GM18907 (cell line): ENCODE results near the gene SERPINA1.

ENCODE experiments used
- ATAC-seq: cut with Tn5 transposase; IDR thresholded peaks from one replicate; pipeline ENCODE4 v1.9.1; 2021; ENCODE audit warnings: mild to moderate bottlenecking, moderate library complexity; ENCODE audit not compliant: unreplicated experiment

SERPINA1 gene

DNA sequence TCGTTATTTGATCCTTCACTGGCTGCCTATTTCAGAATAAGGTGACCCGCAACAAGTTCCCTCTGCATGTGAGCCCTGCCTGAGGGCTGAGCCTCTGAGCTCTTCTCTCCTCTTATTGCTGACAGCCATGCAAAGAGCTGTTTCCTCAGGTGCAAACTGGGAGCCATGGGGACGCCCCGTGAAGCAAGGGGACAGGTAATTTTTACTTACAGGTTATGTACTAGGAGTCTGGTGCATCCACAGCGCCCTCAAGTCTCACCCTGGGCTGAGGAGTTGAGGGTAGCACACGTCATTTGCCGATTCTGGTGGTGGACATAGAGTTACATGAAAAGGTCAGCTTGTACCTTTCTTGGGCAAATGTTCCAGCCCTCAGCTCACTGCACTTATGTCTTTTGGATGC lies 39.1 kb downstream of the SERPINA1 start:
- ATAC-seq, result no peak

DNA sequence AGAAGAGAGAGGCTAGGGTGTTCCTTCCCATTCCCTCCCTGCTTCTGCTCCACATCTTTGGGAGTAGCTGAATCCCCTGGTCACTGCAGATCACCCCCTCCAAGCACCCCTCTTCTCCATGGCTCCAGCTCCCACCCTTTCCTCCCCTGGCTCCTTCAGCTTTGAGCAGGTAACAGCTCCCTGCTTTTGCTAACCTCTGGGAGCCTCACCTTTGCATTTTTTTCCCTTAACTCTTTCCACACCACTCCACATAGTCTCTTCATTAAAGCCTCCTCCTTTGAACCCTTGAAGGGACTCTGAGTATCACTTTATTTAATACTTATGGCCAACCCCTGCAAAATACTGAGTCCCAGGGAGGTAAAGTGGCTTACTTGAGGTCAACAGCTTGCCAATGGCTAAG lies 39.6 kb downstream of the SERPINA1 start:
- no peak for ATAC-seq

DNA sequence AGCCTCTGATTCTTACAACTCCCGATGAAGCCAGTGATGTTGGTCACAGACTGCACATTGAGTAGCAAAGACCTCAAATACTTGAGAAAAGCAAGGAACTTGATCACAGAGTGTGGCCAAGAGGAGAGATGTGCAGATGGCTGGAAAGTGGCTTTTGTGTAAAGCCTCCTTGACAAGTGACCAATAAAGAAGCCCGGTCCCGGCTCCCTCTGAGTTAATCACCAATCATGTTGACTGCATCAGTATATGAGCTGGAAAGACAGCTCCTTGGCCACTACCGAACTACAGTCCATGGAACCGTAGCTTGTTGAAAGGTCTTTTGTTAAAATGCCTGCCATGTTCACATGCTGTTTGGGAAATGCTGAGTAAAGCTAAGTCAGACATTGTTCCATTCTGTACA lies 41.6 kb downstream of the SERPINA1 start:
- ATAC-seq, result no peak

DNA sequence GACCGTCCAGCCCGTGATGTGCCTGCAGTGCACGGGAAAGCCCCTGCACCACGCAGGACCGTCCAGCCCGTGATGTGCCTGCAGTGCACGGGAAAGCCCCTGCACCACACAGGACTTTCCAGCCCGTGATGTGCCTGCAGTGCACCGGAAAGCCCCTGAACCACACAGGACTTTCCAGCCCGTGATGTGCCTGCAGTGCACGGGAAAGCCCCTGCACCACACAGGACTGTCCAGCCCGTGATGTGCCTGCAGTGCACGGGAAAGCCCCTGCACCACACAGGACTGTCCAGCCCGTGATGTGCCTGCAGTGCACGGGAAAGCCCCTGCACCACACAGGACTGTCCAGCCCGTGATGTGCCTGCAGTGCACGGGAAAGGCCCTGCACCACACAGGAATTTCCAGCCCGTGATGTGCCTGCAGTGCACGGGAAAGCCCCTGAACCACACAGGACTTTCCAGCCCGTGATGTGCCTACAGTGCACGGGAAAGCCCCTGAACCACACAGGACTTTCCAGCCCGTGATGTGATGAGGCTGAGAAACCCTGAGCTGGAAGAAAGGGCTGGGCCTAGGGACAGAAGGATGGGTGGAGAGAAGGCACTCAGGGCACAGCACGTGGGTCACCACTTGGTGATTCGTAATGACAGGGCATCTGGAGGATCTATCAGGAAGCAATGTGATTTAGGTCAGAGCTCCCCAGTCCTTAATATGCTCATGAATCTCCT lies 42.2 kb downstream of the SERPINA1 start:
- ATAC-seq, result peak; percentile 78

DNA sequence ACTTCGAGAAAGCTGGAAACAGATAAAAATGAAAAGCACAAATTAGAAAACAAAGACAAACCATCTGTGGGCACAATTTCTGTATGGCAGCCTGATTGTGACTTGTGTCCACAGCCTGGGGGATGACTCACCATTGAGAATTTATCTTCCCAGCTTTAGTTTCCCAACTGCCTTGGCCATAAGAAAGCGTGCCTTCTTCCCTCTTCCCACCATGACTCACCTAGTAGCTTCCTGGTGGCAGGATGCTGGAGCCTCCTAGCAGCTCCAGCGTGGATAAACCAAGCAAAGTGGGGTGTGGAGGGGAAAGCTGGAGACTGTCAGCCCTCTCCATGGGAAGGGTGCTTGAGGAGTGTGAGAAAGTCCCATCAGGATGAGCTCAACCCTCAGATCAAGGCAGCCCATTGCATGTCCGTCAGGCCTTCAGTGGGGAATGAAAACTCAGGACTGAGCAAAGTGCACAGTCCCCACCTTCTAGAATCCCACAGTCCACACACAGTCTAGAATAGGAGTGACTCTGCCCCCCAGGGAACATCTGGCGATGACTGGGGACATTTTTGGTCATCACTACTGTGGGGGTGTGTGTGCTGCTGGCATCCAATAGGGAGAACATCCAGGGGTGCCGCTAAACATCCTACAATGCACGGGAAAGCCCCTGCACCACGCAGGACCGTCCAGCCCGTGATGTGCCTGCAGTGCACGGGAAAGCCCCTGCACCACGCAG lies 42.9 kb downstream of the SERPINA1 start:
- no peak for ATAC-seq

DNA sequence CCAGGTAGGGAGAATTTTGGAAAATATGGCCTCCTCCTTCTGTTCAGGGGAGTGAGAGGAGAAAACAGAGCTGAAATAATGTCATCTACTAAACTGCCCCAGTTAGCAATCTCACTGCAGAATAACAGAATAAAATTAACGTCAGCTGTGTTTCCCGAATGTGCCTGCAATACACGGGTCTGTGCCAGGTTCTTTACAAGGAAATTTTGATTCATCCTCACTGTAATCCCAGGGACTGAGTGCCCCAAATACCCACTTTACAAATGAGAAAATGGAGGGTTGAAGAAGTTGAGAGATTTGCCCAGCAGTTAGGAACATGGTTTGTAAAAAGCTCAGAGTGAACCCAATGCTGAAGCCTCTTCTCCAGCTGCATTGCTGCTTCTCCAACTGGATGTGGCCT lies 44.0 kb downstream of the SERPINA1 start:
- no peak for ATAC-seq

DNA sequence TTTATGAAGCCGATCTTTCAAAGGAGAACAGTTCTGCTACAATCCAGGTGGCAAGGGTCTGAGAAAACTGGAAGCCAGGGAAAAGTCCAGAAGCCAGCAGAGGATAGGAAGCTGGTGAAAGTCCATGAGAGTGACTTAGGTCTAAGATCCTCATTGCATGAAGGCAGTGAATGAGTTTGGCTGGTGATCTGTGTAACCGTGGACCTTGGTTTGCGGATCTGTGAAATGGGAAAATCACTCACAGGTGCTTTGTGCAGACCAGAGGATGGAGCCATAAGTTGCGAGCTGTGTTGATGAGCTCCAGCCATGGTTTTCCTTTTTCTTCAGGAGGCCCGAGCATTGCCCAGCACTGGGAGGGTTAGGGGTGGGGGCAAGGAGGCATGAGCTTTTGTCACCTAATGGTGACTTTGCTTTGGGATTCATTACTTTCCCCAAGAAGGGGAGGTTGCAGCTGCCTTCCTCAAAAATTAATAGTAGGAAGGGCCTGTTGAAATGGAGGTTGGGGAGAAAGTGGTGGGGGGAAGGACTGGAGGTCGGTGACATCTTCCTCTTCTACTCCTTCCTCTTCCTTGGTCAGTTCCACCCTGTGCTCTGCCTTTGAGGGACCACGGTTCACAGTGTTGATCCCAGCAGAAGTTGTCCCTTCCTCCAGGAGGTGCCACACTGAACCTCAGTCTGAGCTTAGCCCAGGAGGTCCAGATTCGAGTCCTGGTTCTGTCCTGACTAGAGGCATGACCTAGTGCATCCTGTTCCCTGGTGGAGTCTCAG lies 45.0 kb downstream of the SERPINA1 start:
- ATAC-seq, result no peak

DNA sequence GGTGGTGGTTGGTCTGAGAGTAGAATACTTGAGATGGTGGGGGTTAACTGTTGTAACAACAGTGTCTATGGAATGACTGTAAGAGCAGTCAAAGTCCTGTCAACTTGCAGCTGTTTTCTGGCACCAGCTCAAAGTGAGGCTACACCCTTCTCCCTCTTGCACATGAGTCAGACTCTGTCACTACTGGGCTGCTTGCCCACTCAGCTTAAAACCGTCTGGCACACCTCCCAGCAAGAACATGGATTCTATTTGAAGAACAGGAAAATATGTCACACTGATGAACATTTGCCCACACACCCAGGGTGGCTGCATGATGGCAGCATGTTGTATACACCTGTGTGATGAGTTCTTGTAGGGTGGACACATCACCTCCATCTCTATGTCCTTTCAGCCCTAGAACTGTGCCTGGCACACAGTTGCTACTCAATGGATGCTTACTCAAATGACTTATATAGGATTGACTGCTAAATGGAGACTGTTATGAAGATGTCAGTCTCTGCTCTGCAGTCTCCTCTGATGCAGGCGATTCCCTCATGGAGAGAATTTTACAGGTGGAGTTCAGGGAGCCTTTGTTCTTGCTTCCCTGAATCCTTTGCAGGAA lies 46.0 kb downstream of the SERPINA1 start:
- ATAC-seq, result no peak

DNA sequence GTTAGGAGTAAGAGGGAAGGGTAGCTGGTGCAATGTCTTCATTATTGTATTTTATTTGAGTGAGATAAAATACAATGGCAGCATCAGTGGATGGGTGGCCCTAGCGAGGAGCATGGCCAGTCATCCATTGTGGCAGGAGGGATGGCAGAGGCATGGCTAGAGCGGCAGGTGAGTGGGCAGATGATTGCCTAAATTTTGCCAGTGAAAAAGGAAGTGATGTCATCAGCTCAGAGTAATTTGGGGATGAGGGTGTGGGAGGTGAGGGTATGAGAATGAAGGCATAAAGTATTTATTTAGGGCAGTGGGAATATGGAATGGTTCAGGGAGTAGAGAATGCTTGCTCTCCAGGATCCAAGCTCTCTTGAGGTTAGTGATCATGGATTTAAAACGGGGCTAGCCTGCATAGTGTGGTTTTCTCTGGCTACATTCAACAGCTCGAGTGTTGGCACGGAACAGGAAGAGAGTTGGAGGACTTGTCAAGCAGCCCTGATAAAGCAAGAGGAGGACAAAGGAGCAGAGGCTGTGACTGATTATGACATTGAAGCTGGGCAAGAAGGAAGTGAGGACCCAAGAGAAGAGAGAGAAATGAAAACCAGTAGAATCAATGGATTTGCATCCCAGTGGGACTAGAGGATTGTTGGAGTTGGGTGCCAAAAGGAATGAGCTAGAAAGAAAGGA lies 46.6 kb downstream of the SERPINA1 start:
- ATAC-seq, result no peak

DNA sequence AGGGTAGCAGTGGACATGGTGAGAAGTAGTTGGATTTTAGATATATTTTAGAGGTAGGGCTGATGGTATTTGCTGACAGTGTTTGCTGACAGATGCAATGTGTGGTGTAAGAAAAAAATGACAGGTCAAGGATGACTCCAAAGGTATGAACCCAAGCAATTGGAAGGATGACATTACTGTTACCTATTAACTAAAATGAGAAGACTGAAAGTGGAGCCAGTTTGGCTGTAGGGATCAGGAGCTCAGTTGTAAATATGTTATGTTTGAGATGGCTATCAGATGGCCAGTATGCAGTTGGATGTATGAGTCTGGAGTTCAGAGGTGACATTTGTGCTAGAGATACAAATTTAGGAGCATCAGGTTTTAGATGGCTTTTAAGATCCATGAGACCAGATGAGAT lies 47.9 kb downstream of the SERPINA1 start:
- no peak for ATAC-seq

DNA sequence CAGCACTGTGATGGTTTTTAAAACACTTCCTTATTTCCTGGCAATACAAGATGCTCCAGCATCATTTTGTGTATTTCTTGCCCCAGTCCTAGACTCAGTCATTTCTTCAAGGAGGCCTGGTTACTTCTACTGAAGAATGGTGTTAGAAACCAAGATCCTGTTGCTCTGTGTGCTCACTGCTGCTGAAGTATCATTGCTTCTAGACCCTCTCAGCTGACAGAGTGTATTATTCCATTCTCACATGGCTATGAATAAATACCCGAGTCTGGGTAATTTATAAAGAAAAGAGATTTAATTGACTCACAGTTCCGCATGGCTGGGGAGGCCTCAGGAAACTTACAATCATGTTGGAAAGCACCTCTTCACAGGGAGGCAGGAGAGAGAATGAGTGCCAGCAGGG lies 50.4 kb downstream of the SERPINA1 start:
- ATAC-seq, result no peak

DNA sequence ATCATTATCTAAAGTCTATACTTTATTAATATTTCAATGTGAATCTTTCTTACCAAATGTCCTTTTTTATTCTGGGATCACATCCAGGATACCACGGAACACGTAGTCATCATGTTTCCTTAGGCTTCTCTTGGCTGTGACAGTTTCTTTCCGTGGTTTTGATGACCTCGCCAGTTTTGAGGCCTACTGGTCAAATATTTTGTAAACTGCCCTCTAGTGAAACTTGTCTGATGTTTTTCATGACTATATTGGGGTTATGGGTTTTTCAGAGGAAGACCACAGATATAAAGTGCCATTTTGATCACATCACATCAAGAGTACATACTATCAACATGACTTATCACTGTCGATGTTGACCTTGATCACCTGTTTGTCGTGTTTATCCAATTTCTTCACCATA lies 51.1 kb downstream of the SERPINA1 start:
- no peak for ATAC-seq

DNA sequence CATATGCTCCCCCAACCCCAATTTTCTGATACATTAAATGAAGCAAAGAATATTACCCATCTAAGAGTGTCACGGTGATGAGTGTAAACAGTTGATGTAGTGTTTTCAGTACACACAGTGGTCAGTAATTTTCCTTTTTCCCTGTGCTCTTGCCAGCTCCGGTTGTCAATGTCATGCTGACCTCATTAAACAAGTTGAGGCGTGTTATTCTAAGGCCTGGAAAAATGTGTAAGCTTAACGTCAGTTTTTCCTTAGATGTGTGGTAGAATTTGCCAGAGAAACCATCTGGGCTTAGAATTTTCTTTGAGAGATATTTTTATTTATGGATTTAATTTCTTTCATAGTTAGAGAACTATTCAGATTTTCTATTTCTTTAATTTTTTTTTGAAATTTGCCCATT lies 53.5 kb downstream of the SERPINA1 start:
- no peak for ATAC-seq

DNA sequence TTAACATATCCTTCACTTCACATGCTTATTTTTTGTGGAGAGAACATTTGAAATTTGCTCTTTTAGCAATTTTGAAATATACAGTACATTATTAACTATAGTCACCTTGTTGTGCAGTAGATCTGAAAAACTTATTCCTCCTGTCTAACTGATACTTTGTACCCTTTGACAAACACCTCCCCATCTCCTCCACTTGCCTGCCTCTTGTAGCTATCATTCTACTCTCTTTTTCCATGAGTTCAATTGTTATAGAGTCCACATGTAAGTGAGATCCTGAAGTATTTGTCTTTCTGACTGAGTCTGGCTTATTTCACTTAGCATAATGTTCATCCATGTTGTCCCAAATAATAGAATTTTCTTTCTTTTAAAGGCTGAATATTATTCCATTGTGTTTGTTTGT lies 55.8 kb downstream of the SERPINA1 start:
- ATAC-seq, result no peak

DNA sequence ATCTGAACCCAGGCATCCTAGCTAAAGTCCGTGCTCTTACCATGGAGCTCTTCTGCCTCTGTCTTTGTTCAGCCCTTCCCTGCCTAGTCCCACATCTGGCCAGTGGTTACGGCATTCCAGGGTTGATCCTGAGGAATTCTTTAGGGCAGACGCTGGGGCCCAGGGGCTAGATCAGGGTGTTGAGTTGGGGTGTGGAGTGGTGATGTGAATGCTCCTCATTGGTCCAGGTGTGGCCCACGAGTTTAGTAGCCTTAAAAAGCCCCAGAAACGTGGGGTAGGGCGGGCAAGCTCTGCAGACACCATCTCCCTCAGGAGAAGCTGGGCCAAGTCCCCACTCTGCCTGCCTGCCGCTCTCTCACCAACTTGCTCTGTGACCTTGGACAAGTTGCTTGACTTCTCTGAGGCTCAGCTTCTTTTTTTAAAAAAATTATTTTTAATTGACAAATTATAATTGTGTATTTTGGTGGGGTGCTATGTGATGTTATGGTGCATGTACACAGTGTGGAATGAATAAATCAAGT lies 56.3 kb downstream of the SERPINA1 start:
- ATAC-seq, result no peak

DNA sequence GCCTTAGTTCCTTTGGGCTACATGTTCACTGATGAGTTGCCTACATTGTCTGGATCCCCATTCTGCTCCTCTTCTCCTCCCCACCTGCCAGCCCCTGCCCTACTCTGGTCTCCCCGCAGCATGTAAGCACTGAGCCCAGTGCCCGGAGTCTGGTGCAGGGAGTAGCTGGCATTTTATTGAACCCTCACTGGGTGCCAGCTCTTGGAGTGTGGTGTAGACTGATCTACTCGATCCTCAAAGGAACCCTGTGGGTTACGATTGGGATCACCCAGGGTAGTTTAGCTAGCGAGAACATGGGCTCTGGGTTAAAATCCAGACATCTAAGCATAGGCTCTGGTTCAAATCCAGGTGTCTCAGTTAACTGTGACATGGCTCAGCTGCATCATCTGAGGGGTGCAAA lies 56.9 kb downstream of the SERPINA1 start:
- no peak for ATAC-seq

DNA sequence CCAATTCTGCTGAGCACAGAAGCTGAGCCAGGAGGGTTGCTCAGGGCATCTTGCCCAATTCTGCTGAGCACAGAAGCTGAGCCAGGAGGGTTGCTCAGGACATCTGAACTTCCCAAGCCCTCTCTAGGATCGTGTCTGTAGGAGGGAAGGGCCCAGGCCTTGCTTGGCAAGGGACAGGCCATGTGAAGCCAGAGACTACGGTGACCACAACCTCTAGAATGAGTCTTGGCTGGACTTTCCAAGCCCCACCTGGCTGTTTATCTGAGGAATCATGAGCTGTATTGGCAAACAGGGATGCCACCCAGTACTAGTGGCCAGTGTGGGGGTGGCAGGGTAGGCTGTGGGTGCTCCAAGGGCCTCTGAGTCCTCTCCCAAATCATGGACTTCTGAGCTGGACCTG lies 57.5 kb downstream of the SERPINA1 start:
- ATAC-seq, result no peak

DNA sequence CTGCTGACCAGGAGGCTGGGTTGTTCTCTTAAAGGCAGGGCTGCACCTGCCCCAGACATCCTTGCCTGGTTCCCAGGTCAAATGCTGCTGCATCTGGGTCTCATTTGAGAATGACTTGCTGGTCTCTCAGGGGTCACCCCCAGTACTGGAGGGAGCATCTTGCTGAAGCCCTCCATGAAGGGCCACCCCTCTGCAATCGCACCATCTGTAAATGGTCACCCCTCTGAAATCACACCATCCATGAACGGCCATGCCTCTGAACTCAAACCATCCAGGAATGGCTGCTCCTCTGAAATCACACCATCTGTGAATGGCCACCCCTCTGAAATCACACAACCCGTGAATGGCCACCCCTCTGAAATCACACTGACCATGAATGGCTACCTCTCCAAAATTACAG lies 58.0 kb downstream of the SERPINA1 start:
- ATAC-seq, result no peak

DNA sequence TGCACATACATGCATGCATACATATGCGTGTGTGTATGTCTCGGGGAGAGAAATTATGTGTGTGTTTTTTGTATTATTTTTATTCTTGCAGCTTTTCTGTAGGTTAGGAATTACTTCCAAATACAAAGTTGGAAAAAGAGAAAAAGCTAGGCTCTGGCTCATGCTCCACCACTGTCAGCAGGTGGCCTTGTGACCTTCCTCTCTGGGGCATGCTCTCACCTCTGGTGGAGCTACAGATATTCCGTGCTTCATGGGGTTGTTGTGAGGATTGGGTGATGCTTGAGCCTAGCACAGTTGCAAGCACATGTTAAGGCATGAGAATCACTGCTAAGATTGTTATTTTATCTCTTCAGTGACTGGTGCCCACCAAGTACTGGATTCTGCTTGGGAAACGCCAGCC lies 58.5 kb downstream of the SERPINA1 start:
- no peak for ATAC-seq

DNA sequence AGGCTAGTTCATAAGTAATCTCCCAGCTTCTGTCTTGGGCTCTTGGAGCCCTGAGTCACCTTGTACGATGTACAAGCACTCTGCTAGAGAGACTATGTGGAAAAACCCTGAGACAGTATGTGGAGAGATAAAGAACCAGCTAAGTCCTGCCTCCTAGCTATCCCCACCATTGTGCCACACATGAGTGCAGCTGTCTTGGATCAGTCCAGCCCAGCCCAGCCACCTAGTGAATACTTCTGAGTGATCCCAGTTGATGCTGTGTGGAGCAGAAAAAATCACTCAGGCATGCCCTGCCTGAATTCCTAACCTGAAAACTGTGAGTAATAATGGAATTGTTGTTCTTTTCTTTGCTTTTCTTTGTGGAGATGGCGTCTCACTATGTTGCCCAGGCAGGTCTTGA lies 60.2 kb downstream of the SERPINA1 start:
- ATAC-seq, result no peak
